ENCODE results near the gene CXXC1. TPM values are rescaled to one million over a fixed set of nuclear protein-coding genes. Genes with fewer than 3 reads are reported as not detected.
A peak's percentile ranks its signal among the peaks of the same experiment; 100 is the strongest.

The CXXC1 gene
- total and polyA plus RNA-seq, 2 donors (not counting 1 experiment from before 2014, with no cell fraction given): 19.4 to 32.9 TPM

GRCh38 chr18:50280707-50281294, 6.7 kb downstream of the CXXC1 start:
- H3K4me3 ChIP-seq (replicated peaks in 1 of 4; ENCODE audit: control extremely low read depth in 1 of 4, insufficient read depth in 1 of 4, low read depth in 3 of 4, low read length in 4 of 4): peak overlapping the region; percentile 91 to 100 (median 96)
- H3K36me3 ChIP-seq (ENCODE audit: control insufficient read depth, insufficient read depth, low read length): peaks cover 39% of the 10 kb centered on the region
- H3K4me2 ChIP-seq (ENCODE audit: extremely low read depth, insufficient read depth, low read length): peak overlapping the region; percentile 67
- no peaks in the 10 kb centered on the region for H3K9me3 ChIP-seq (ENCODE audit: control insufficient read depth, insufficient read depth, low read depth, low read length)
- H3K27ac ChIP-seq (ENCODE audit: insufficient read depth, low read length): peak overlapping the region; percentile 92
- DNase-seq (ENCODE audit: low read depth in 2 of 2): no peak
- H2AFZ ChIP-seq (ENCODE audit: low read length): peak overlapping the region; percentile 94
- TF ChIP-seq CTCF (conservative IDR thresholded peaks at IDR 0.05 in 1 of 2, IDR thresholded peaks at IDR 0.05 in 1 of 2; ENCODE audit: low read depth in 1 of 2, low read length in 2 of 2) (no peak), EZH2 (IDR thresholded peaks at IDR 0.05; ENCODE audit: low read length, missing control alignments) (no peak)
- H4K20me1 ChIP-seq (ENCODE audit: control insufficient read depth, extremely low read depth, insufficient read depth, low read length): no peaks in the 10 kb centered on the region
- peaks cover 30% of the 10 kb centered on the region for H3K79me2 ChIP-seq (ENCODE audit: control insufficient read depth, insufficient read depth, low read length)
- no peaks in the 10 kb centered on the region for H3K27me3 ChIP-seq (ENCODE audit: control insufficient read depth, insufficient read depth, low read length)
- H3K4me1 ChIP-seq (ENCODE audit: control insufficient read depth, extremely low read depth, insufficient read depth, low read length): peaks cover 2% of the 10 kb centered on the region
- H3K9ac ChIP-seq (ENCODE audit: insufficient read depth, low read length): peak overlapping the region; percentile 85

- TF ChIP-seq EZH2 (IDR thresholded peaks at IDR 0.05; ENCODE audit: low read length, missing control alignments) (no peak), CTCF (conservative IDR thresholded peaks at IDR 0.05 in 1 of 2, IDR thresholded peaks at IDR 0.05 in 1 of 2; ENCODE audit: low read depth in 1 of 2, low read length in 2 of 2) (no peak)
- Histone ChIP-seq H3K79me2 (ENCODE audit: control insufficient read depth, insufficient read depth, low read length) (peaks cover 30% of the 10 kb centered on the region), H3K4me2 (ENCODE audit: extremely low read depth, insufficient read depth, low read length) (peak overlapping the region; percentile 67), H4K20me1 (ENCODE audit: control insufficient read depth, extremely low read depth, insufficient read depth, low read length) (no peaks in the 10 kb centered on the region), H3K4me1 (ENCODE audit: control insufficient read depth, extremely low read depth, insufficient read depth, low read length) (peaks cover 2% of the 10 kb centered on the region), H3K27ac (ENCODE audit: insufficient read depth, low read length) (no peak overlapping the region), H3K9me3 (ENCODE audit: control insufficient read depth, insufficient read depth, low read depth, low read length) (no peaks in the 10 kb centered on the region), H3K9ac (ENCODE audit: insufficient read depth, low read length) (no peak overlapping the region), H3K4me3 (replicated peaks in 1 of 4; ENCODE audit: control extremely low read depth in 1 of 4, insufficient read depth in 1 of 4, low read depth in 3 of 4, low read length in 4 of 4) (peak overlapping the region in 3 of 4 experiments; percentile 94 to 100 (median 97)), H3K36me3 (ENCODE audit: control insufficient read depth, insufficient read depth, low read length) (peaks cover 38% of the 10 kb centered on the region), H2AFZ (ENCODE audit: low read length) (no peak overlapping the region), H3K27me3 (ENCODE audit: control insufficient read depth, insufficient read depth, low read length) (no peaks in the 10 kb centered on the region)
- no peak for DNase-seq (ENCODE audit: low read depth in 2 of 2)
These were observed 7.7 kb downstream of the CXXC1 start for GRCh38 chr18:50279752-50280151.

- Histone ChIP-seq H3K27ac (ENCODE audit: insufficient read depth, low read length) (no peak overlapping the region), H3K4me1 (ENCODE audit: control insufficient read depth, extremely low read depth, insufficient read depth, low read length) (peaks cover 2% of the 10 kb centered on the region), H3K36me3 (ENCODE audit: control insufficient read depth, insufficient read depth, low read length) (peaks cover 40% of the 10 kb centered on the region), H4K20me1 (ENCODE audit: control insufficient read depth, extremely low read depth, insufficient read depth, low read length) (no peaks in the 10 kb centered on the region), H3K79me2 (ENCODE audit: control insufficient read depth, insufficient read depth, low read length) (peaks cover 30% of the 10 kb centered on the region), H2AFZ (ENCODE audit: low read length) (no peak overlapping the region), H3K4me2 (ENCODE audit: extremely low read depth, insufficient read depth, low read length) (no peak overlapping the region), H3K27me3 (ENCODE audit: control insufficient read depth, insufficient read depth, low read length) (no peaks in the 10 kb centered on the region), H3K9ac (ENCODE audit: insufficient read depth, low read length) (no peak overlapping the region), H3K9me3 (ENCODE audit: control insufficient read depth, insufficient read depth, low read depth, low read length) (no peaks in the 10 kb centered on the region), H3K4me3 (replicated peaks in 1 of 4; ENCODE audit: control extremely low read depth in 1 of 4, insufficient read depth in 1 of 4, low read depth in 3 of 4, low read length in 4 of 4) (no peak overlapping the region)
- peak; percentile 42 to 79 for DNase-seq (ENCODE audit: low read depth in 2 of 2)
- no peak for TF ChIP-seq EZH2 (IDR thresholded peaks at IDR 0.05; ENCODE audit: low read length, missing control alignments)
- no peak for TF ChIP-seq CTCF (conservative IDR thresholded peaks at IDR 0.05 in 1 of 2, IDR thresholded peaks at IDR 0.05 in 1 of 2; ENCODE audit: low read depth in 1 of 2, low read length in 2 of 2)
These were observed 9.6 kb downstream of the CXXC1 start for GRCh38 chr18:50277942-50278341.

All from fibroblast of lung (primary cell).